Posterior cingulate gyrus (tissue), 11 donors: ENCODE measurements around the gene THOC6.

Source experiments
- DNase-seq, 10 donors: peaks; one replicate each; pipeline versions ENCODE4 v3.0.0 to v3.0.0-alpha.2; 2020 to 2021; ENCODE audit warnings: mixed read lengths in 3 of 10
- intact Hi-C: fragments of 100-400 bp; cut with DNase I; formaldehyde crosslinking; loops from one replicate; pipeline ENCODE4 v1.15.1; 2023

Gene THOC6

GRCh38 chr16:3027983-3028715, 4.3 kb downstream of the THOC6 start:
- DNase-seq = peak; percentile 51 to 97 (median 85)
- intact Hi-C loops = no loop called here

DNA sequence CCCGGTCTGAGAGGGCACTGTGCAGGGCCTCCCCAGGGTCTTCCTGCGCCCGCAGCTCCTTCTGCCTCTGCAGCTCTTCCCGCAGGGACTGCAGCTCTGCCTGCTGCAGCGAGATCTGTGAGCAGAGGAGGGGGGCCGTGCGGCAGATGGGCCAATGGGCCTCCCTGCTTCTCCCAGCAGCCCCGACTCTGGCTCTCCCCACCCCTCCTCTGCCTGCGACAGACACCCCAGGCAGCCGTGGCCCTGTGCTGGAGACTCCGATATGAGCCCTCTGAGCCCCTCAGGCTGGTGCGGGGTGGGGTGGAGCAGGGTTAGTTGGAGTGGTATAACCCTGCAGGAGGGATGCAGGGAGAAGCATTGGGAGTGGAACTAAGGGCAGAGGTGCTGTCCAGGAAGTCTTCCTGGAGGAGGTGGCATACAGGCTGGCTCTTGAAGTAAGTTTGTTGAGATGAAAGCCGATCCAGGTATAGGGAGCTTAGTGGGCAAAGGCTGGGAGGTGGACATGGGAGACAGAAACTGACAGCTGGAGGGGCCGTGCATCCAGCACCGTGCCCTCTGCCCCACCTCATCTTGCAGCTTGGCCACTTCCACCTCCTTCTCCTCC, 5.0 kb downstream of the THOC6 start:
- DNase-seq = peak in 3 of 10 donors; percentile 3 to 88 (median 52)
- intact Hi-C loops = no loop called here

DNA sequence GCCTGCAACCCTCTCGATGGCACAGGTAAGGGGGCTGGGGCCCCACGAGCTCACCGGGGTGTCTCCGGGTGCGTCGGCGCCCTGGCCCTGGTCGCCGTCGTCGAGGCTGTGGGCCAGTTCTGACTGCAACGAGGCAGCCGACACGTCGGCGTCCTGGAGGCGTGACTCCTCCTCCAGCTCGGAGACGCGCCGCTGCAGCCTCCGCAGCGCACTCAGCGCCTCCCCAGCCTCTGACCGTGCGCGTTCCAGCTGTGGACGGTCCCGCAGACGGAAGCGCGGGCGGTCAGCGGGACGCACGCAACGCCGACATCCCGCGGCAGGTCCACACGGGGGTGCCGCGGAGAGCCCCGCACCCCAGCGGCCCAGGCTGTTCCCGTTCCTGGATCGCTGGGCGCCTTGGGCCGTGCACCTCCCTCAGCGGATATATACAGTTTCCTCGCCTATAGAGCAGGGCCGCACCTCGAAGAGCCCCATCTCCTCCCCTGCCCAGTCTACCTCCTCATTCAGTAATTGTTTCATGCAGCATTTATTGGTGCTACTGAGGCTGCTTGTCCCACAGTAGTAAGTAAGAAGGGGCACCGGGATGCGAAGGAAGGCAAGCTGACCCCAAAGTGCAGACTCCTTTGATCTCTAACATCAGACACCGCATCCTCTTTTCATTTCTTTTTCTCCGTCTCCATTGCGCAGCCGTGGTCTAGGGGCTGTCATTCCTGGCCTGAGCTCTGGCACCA, 5.8 kb downstream of the THOC6 start:
- intact Hi-C loops = no loop called here
- peak in 1 of 10 donors; percentile 90 for DNase-seq

DNA sequence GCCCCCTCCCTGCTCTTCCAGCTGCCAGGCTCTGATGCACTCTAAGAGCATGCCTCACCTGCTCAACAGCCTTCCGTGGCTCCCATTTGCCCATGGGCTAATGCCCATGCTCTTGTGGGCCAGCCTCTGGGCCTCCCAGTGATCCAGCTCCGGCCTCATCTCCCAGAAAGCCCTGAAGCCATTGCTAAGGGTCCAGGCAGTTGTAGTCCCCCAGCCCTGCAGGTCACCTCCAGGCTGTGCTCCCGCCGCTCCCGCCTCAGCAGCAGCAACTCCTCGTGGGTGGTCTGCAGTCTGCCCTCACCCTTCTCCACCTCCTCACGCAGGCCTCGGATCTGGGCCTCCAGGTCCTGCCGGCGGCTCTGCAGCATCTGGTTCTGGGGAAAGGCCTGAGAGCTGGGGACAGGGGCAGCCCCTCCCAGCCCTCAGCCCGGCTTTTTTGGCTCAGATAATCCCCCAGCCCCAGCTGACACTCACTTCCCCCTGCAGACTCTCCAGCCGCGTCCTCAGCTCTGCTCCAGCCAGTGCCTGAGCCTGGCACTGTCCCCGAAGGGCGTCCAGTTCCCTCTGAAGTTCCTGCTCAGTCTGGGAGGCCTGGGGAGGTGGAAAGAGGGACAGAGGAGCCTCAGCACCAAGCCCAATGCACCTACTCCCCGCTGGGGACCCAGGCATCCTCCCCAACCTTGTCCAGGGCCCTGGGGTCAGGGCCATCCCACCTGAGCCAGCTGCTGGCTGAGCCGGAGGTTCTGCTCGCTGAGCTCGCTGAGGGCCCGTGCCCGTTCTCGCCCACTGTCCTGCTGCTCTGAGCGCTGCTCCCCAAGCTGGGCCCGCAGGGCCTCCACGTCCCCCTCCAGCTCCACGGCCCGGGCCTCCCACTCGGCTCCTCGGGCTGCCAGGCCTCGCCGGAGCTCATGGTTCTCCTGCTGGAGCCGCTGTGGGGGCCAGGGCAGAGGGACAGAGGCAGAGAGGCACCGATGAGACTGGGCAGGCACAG, 6.7 kb downstream of the THOC6 start:
- DNase-seq = no peak
- intact Hi-C loops = no loop called here

GRCh38 chr16:3032624-3033023, 8.8 kb downstream of the THOC6 start:
- DNase-seq = no peak

GRCh38 chr16:3035289-3035971, 11.6 kb downstream of the THOC6 start:
- DNase-seq = no peak
- intact Hi-C loops = no loop called here

More at GRCh38 chr16:3032624-3033023, 8.8 kb downstream of the THOC6 start:
- intact Hi-C loops = no loop called here

DNA sequence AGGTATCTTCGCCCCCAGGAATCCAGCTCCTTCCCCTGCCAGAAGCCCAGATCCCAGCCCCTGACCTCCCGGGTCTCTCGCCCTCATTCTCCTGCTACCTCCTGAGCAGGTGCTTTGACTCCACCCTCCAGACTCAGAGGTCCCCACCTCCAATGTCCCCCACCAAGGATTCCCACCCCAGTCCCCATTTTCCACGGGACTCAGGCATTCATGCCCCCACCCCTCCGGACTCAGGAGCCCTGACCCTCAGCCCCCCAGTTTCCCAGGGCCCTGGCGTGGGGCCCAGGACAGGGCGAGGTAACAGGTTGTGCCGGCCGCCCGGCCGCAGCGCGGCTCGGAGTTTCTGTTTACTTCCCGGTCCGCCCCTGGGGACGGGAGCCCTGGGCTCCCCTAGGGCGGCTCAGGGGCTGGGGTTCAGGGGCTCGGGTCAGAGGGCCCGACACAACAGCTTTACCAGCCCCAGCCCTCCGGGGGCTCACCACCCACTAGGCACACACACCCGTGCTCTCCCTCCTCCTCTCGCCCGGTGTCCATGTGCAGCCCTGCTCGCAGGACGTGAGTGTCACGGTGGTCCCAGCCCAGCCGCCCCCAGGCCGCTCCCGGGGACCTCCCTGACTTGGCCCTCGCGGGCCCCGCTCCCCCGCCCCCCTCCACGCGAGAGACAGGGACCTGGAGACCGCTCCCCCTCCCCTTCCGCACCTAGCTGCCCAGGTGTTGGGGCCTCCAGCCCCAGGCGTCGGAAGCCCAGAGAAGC, 12.3 kb downstream of the THOC6 start:
- intact Hi-C loops = no loop called here
- no peak for DNase-seq

DNA sequence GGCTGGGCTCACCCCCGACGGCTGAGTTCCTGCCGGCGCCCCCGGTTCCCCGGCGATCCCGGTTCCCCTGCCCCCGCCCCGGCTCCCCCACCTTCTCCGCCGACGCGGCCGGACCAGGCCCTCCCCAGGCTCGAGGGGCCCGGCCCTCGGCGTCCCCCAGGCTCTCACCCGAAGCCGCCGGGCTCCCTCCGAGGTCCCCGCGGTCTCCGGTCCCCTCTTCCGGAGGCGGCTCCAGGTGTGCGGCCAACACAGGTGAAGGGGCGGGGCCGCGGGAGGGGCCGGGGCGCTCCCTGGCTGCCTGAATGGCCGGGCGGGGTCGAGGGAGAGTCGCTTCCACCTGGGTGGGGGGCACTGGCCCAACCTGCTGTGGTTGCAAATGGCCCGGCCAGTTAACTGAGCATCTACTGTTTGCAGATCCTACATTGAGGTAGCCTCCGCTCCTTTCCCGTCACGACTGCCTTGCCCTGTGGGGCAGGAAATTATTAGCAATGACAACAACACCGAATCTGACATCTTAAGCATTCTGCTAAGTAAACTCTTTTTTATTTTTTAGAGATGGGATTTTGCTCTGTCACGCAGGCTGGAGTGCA, 13.0 kb downstream of the THOC6 start, which contains the start of gene BICDL2:
Gene BICDL2, minus strand, starts transcription at position 219 of the 590 bp plus-strand sequence. CDS start 1,448 bp downstream, outside the sequence.
- intact Hi-C loops = no loop called here
- no peak for DNase-seq

- intact Hi-C loops = no loop called here
- no peak for DNase-seq
Measured at GRCh38 chr16:3038256-3038655, 14.4 kb downstream of the THOC6 start.

- DNase-seq = no peak
- intact Hi-C loops = no loop called here
Measured at GRCh38 chr16:3038896-3039295, 15.1 kb downstream of the THOC6 start.

GRCh38 chr16:3042376-3042775, 18.5 kb downstream of the THOC6 start:
- DNase-seq = no peak
- intact Hi-C loops = no loop called here

- no peak for DNase-seq
- intact Hi-C loops = no loop called here
Measured at GRCh38 chr16:3044708-3045107, 20.9 kb downstream of the THOC6 start.

DNA sequence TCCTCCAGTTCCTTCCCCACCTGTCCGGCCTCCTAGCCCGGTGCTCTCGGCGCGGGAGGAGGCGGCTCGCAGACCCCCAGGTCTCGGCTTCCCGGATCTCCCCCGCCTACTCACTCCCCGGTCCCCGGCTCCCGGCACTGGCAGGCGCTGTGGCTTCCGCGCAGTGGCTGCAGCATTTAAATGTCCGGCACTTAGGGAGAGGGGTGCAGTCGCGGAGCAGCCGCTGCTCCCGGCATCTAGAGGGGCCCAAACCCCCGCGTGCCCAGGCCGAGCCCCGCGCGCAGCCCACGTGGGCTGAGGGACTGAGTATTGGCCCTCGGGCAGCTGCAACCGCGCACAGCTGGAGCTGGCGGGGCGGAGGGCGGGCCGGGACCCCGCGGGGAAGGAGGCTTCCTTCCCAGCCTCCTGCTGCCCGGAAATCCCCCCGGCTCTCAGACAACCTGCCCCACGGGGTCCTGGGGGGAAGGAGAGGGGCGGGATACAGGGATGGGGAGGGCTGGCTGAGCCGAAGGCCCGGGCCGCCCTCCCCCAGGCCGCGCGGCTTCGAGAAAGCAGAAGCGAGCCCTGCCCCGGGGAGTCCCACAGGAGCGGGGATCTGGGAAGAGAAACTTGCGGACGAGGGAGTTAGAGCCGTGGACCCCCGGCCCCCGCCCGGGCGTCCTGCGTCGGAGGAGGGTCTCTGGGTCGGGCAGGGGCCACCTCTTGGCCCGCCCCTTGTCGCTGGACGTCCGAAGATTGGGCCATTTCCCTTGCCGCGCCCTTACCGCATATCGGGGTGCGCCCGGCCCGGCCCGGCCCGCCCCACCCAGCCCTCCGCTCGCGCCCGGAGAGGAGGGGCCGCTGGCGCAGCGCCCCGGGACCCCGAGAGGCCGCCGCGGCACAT, 22.2 kb downstream of the THOC6 start, which contains the start of gene MMP25:
Gene MMP25, plus strand, starts transcription at position 804 of the 883 bp plus-strand sequence. CDS start 357 bp downstream, outside the sequence.
- intact Hi-C loops = no loop called here
- DNase-seq = no peak

DNA sequence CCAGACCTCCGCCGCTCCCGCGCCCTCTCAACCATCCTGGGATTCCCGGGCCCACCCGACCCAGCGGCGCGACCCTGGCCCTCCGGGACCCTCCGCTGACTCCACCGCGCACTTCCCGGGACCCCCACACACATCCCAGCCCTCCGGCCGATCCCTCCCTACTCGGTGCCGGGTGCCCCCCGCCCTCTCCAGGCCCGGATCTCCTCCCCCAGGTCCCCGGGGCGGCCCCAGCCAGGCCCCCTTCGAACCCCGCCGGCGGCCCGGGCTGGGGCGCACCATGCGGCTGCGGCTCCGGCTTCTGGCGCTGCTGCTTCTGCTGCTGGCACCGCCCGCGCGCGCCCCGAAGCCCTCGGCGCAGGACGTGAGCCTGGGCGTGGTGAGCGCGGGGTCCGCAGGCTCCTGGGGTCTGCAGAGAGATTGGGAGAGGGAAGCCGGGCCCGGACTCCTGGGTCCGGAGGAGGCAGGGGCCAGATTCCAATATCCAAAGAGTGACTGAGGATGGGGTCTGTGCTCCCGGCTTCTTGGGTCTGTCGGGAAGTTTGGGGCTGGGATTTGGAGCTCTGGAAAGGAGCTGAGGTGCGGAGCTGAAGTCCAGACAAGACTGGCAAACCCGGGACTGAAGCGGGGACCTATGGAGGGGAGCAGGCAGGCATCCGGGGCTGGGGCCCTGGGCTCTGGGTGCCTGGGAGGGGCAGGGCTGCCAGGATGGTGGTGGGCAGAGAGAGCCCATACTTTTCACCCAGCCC, 23.0 kb downstream of the THOC6 start:
- intact Hi-C loops = no loop called here
- no peak for DNase-seq

GRCh38 chr16:3047387-3047720, 23.5 kb downstream of the THOC6 start:
- DNase-seq = no peak
- intact Hi-C loops = no loop called here

- intact Hi-C loops = no loop called here
- DNase-seq = no peak
Measured at GRCh38 chr16:3049921-3050481, 26.2 kb downstream of the THOC6 start.

- intact Hi-C loops = no loop called here
Measured at GRCh38 chr16:3050487-3050886, 26.7 kb downstream of the THOC6 start.

More at GRCh38 chr16:3050487-3050886, 26.7 kb downstream of the THOC6 start:
- no peak for DNase-seq
